Airway epithelial cell (primary cell): Measurements from ENCODE around the gene ANXA5. TPM values are rescaled to one million over a fixed set of nuclear protein-coding genes. Genes with fewer than 3 reads are reported as not detected.

Experiments used
- total RNA-seq: library from RNA; depleted of rRNA; stranded (reverse); fragments of >200 nt; gene quantifications from 2 replicates; pipeline ENCODE4 v1.2.3, GENCODE V29; 2015

Gene ANXA5
- total RNA-seq: 225 and 244 TPM in 2 replicates

GRCh38 chr4:121696581-121697461, at the start of gene ANXA5:
ANXA5 (minus strand) TSS chr4:121696980; CDS start chr4:121696589, 391 bp downstream.

Other genes starting within 250 kb of the ANXA5 start
- gene SMIM43, start 68.2 kb upstream of the ANXA5 start, total RNA-seq: 0.35 TPM in 1 of 2 replicates, not detected in the other
- 33.2 and 51.2 TPM in 2 replicates for gene EXOSC9, start 104.3 kb upstream of the ANXA5 start, total RNA-seq
- 68.5 and 69.9 TPM in 2 replicates for gene CCNA2, start 126.9 kb upstream of the ANXA5 start, total RNA-seq
- gene BBS7, start 173.5 kb upstream of the ANXA5 start, total RNA-seq: 14.9 and 18.9 TPM in 2 replicates